H1 (cell line): ENCODE results near the gene DHRS2. TPM values are rescaled to one million over a fixed set of nuclear protein-coding genes. Genes with fewer than 3 reads are reported as not detected.

ENCODE experiments used
- CTCF ChIA-PET: fragments of 300-600 bp; sonication (Branson Sonifier 250); formaldehyde crosslinking; loops from one replicate; lab custom pipeline; 2021; ENCODE audit not compliant: partially characterized antibody; lab: Charles Lee
- POLR2A ChIA-PET: fragments of 300-600 bp; sonication (Branson Sonifier 250); formaldehyde crosslinking; loops from one replicate; lab custom pipeline; 2021; ENCODE audit warnings: inconsistent platforms; ENCODE audit not compliant: partially characterized antibody; lab: Charles Lee
- DNase-seq, 2 experiments: peaks; one replicate each; pipeline versions ENCODE4 v3.0.0 to v3.0.0-alpha.2; 2010 to 2022; ENCODE audit warnings: low spot score in 2 of 2, low read depth in 1 of 2, mixed read lengths in 1 of 2
- FAIRE-seq: peaks from 2 replicates; lab custom pipeline; 2011; peaks lifted over from hg19 to GRCh38; lab: Jason Lieb, UNC
- H2AFZ ChIP-seq: 2 replicates; pipeline ENCODE4 v1.8.1; 2012; ENCODE audit warnings: low read length, inconsistent platforms
- H2AK5ac ChIP-seq: 2 replicates; pipeline ENCODE4 v1.6.1; 2013; ENCODE audit warnings: low read depth, low read length
- H2BK120ac ChIP-seq: replicated peaks from 2 replicates; pipeline ENCODE3; 2013; ENCODE audit warnings: low read depth, low read length, inconsistent platforms
- H2BK12ac ChIP-seq: 2 replicates; pipeline ENCODE4 v1.6.1; 2013; ENCODE audit warnings: low read depth, low read length
- H2BK15ac ChIP-seq: 2 replicates; pipeline ENCODE4 v1.6.1; 2013; ENCODE audit warnings: low read length
- H2BK20ac ChIP-seq: 2 replicates; pipeline ENCODE4 v1.6.1; 2013; ENCODE audit warnings: low read length
- H2BK5ac ChIP-seq: 2 replicates; pipeline ENCODE4 v1.6.1; 2013; ENCODE audit warnings: low read depth, low read length
- H3K14ac ChIP-seq: 2 replicates; pipeline ENCODE4 v1.6.1; 2013; ENCODE audit warnings: inconsistent platforms; ENCODE audit not compliant: insufficient read length
- H3K18ac ChIP-seq: 2 replicates; pipeline ENCODE4 v1.6.1; 2013; ENCODE audit warnings: low read length; ENCODE audit errors: extremely low read depth
- H3K23ac ChIP-seq: 2 replicates; pipeline ENCODE4 v1.6.1; 2013; ENCODE audit warnings: inconsistent platforms; ENCODE audit not compliant: insufficient read length
- H3K23me2 ChIP-seq: 2 replicates; pipeline ENCODE4 v1.6.1; 2013; ENCODE audit warnings: low read depth, low read length
- H3K27ac ChIP-seq: 2 replicates; pipeline ENCODE4 v1.6.1; 2011; ENCODE audit warnings: low read depth, low read length, inconsistent platforms
- H3K27me3 ChIP-seq, 4 experiments: replicated peaks in 1 of 4; 1 replicate in 1 of 4; 2 replicates in 3 of 4; pipeline versions ENCODE4 v1.6.1 to v1.8.1; 2011 to 2013; ENCODE audit warnings: low read length in 3 of 4, mild to moderate bottlenecking in 3 of 4, inconsistent platforms in 2 of 4, mixed read lengths in 2 of 4, moderate library complexity in 1 of 4; ENCODE audit not compliant: control insufficient read depth in 3 of 4, insufficient read depth in 3 of 4; ENCODE audit errors: extremely low read depth in 1 of 4
- H3K36me3 ChIP-seq, 4 experiments: 2 replicates each; pipeline versions ENCODE4 v1.6.1 to v1.8.1; 2011 to 2013; ENCODE audit warnings: mild to moderate bottlenecking in 4 of 4, low read length in 3 of 4, moderate library complexity in 2 of 4, control low read depth in 1 of 4, inconsistent platforms in 1 of 4; ENCODE audit not compliant: insufficient read depth in 4 of 4, control insufficient read depth in 2 of 4
- H3K4ac ChIP-seq: replicated peaks from 2 replicates; pipeline ENCODE3; 2013; ENCODE audit warnings: low read length, low read depth, mixed read lengths, inconsistent platforms; ENCODE audit not compliant: insufficient read length
- H3K4me1 ChIP-seq, 4 experiments: replicated peaks in 1 of 4; 1 replicate in 1 of 4; 2 replicates in 3 of 4; pipeline versions ENCODE4 v1.6.1 to v1.8.1; 2011 to 2013; ENCODE audit warnings: low read length in 3 of 4, inconsistent platforms in 2 of 4, mixed read lengths in 1 of 4; ENCODE audit not compliant: insufficient read depth in 4 of 4, control insufficient read depth in 3 of 4
- H3K4me2 ChIP-seq, 2 experiments: 2 replicates each; pipeline versions ENCODE4 v1.6.1 to v1.8.1; 2011 to 2013; ENCODE audit warnings: low read depth in 2 of 2, low read length in 2 of 2, control low read depth in 1 of 2, inconsistent platforms in 1 of 2, mild to moderate bottlenecking in 1 of 2; ENCODE audit not compliant: insufficient read depth in 1 of 2
- H3K4me3 ChIP-seq, 4 experiments: fragments of 200-600, 300-600 bp in 1 of 4; sonication (generic), shearing (Covaris generic), sonication (Bioruptor Twin) in 1 of 4; 2 replicates each; pipeline versions ENCODE4 v1.5.1 to v1.8.1; 2011 to 2016; ENCODE audit warnings: low read length in 4 of 4, low read depth in 3 of 4, control low read depth in 2 of 4, inconsistent platforms in 2 of 4, mild to moderate bottlenecking in 2 of 4, mixed read lengths in 1 of 4, moderate library complexity in 1 of 4; ENCODE audit not compliant: insufficient read depth in 2 of 4; ENCODE audit errors: extremely low read depth in 1 of 4
- H3K56ac ChIP-seq: replicated peaks from 2 replicates; pipeline ENCODE3; 2013; ENCODE audit warnings: low read depth, mild to moderate bottlenecking, mixed read lengths, low read length, inconsistent platforms; ENCODE audit not compliant: insufficient read length
- H3K79me1 ChIP-seq: 2 replicates; pipeline ENCODE4 v1.6.1; 2013; ENCODE audit warnings: low read depth, low read length, control low read depth
- H3K79me2 ChIP-seq, 2 experiments: 2 replicates each; pipeline versions ENCODE4 v1.6.1 to v1.8.1; 2012 to 2013; ENCODE audit warnings: low read length in 2 of 2, mild to moderate bottlenecking in 2 of 2, inconsistent platforms in 1 of 2; ENCODE audit not compliant: insufficient read depth in 2 of 2, control insufficient read depth in 1 of 2
- H3K9ac ChIP-seq, 4 experiments: replicated peaks in 1 of 4; 1 replicate in 1 of 4; 2 replicates in 3 of 4; pipeline versions ENCODE4 v1.6.1 to v1.8.1; 2011 to 2013; ENCODE audit warnings: low read depth in 3 of 4, low read length in 3 of 4, control low read depth in 2 of 4, mild to moderate bottlenecking in 2 of 4, moderate library complexity in 2 of 4, inconsistent platforms in 1 of 4; ENCODE audit errors: extremely low read depth in 1 of 4
- H3K9me3 ChIP-seq, 2 experiments: 2 replicates each; pipeline versions ENCODE4 v1.6.1 to v1.8.1; 2012 to 2013; ENCODE audit warnings: mild to moderate bottlenecking in 2 of 2, moderate library complexity in 2 of 2, control low read depth in 1 of 2, inconsistent platforms in 1 of 2, low read depth in 1 of 2, low read length in 1 of 2, mixed read lengths in 1 of 2; ENCODE audit not compliant: insufficient read depth in 2 of 2
- H4K20me1 ChIP-seq, 2 experiments: replicated peaks in 1 of 2; 2 replicates each; pipeline versions ENCODE3 to v1.8.1; 2011 to 2013; ENCODE audit warnings: inconsistent platforms in 2 of 2, low read length in 2 of 2, mild to moderate bottlenecking in 1 of 2; ENCODE audit not compliant: insufficient read depth in 2 of 2, control insufficient read depth in 1 of 2
- H4K5ac ChIP-seq: 2 replicates; pipeline ENCODE4 v1.6.1; 2013; ENCODE audit warnings: low read length, low read depth, mixed read lengths, inconsistent platforms; ENCODE audit not compliant: insufficient read length
- H4K8ac ChIP-seq: 2 replicates; pipeline ENCODE4 v1.8.0; 2013; ENCODE audit warnings: mild to moderate bottlenecking, moderate library complexity, low read length, inconsistent platforms; ENCODE audit not compliant: insufficient read depth; ENCODE audit errors: extremely low read depth
- H4K91ac ChIP-seq: replicated peaks from 2 replicates; pipeline ENCODE3; 2013; ENCODE audit warnings: low read length, mixed read lengths, inconsistent platforms; ENCODE audit not compliant: insufficient read length
- ATF2 ChIP-seq: IDR thresholded peaks from 2 replicates; pipeline ENCODE4 v1.6.1; 2012; ENCODE audit warnings: low read length, inconsistent platforms
- CBX5 ChIP-seq: fragments of 300-800, 300-1000 bp; sonication (generic); IDR thresholded peaks from 2 replicates; pipeline ENCODE4 v1.7.1; 2016; ENCODE audit warnings: antibody characterized with exemption, low read length, low read depth
- CBX8 ChIP-seq: fragments of 300-800, 300-1000 bp; sonication (generic); IDR thresholded peaks from 2 replicates; pipeline ENCODE4 v1.7.1; 2016; ENCODE audit warnings: low read depth, low read length, borderline replicate concordance
- GABPA ChIP-seq: IDR thresholded peaks from 2 replicates; pipeline ENCODE4 v1.6.1; 2011; ENCODE audit warnings: mild to moderate bottlenecking, low read length, moderate library complexity, borderline replicate concordance; ENCODE audit not compliant: insufficient read depth
- GTF2F1 ChIP-seq: IDR thresholded peaks from 2 replicates; pipeline ENCODE4 v1.6.1; 2012; ENCODE audit warnings: low read depth, low read length, improper control_type of control experiment, borderline replicate concordance
- JUND ChIP-seq: IDR thresholded peaks from 2 replicates; pipeline ENCODE4 v1.6.1; 2011; ENCODE audit warnings: mild to moderate bottlenecking, improper control_type of control experiment, low read length
- POLR2AphosphoS5 ChIP-seq: IDR thresholded peaks from 2 replicates; pipeline ENCODE4 v1.6.1; 2011; ENCODE audit warnings: low read depth, low read length
- SIN3A ChIP-seq, 2 experiments: IDR thresholded peaks in 1 of 2; conservative IDR thresholded peaks in 1 of 2; 2 replicates each; pipeline ENCODE4 v1.6.1; 2011 to 2012; ENCODE audit warnings: low read length in 2 of 2, improper control_type of control experiment in 1 of 2, low read depth in 1 of 2, mild to moderate bottlenecking in 1 of 2
- SUZ12 ChIP-seq: fragments of 200-600 bp; sonication (generic); IDR thresholded peaks from 2 replicates; pipeline ENCODE4 v1.6.1; 2012; ENCODE audit warnings: mild to moderate bottlenecking, inconsistent platforms, low read length, moderate library complexity, mixed read lengths
- ZNF274 ChIP-seq: IDR thresholded peaks from 2 replicates; pipeline ENCODE4 v1.7.0; 2012; ENCODE audit warnings: low read length, borderline replicate concordance; ENCODE audit errors: extremely low read depth
- WGBS, 2 experiments: shearing (Covaris generic) in 1 of 2; methylation state at CpG; one replicate each; pipeline versions ENCODE4 v1.1.6 to v1.1.7; 2013 to 2015; ENCODE audit warnings: low lambda C conversion rate in 2 of 2, mixed read lengths in 2 of 2, inconsistent platforms in 1 of 2, low coverage in 1 of 2, missing lambda C conversion rate in 1 of 2; ENCODE audit not compliant: insufficient replicate concordance in 2 of 2, insufficient coverage in 1 of 2, insufficient read length in 1 of 2; ENCODE audit errors: extremely low coverage in 1 of 2, missing lambda C conversion rate in 1 of 2; 5-methylcytosine and 5-hydroxymethylcytosine counted together
- polyA plus RNA-seq, 7 experiments: library from polyadenylated mRNA; depleted of rRNA in 3 of 7; stranded (reverse) in 5 of 7; unstranded in 2 of 7; fragments of >200 nt in 5 of 7; fragments of 200-250 nt in 2 of 7; gene quantifications; 1 replicate in 5 of 7; 2 replicates in 1 of 7; 4 replicates in 1 of 7; pipeline versions ENCODE4 v1.2.1 to v1.2.3, GENCODE V29; 2011 to 2013; ENCODE audit warnings: missing spikeins in 2 of 7, mixed read lengths in 2 of 7
- total RNA-seq: library from RNA; stranded (reverse); fragmentation: NEBNext Ultra II Directional; extraction: Animal tissue kit (Norgen Biotek cat#: 25700); gene quantifications from 2 replicates; pipeline ENCODE4 v1.2.1, GENCODE V29; 2021

The DHRS2 gene
- total and polyA plus RNA-seq, 2 of the 8 experiments (the other 6 are each of a cell fraction or from before 2014, with no cell fraction given), result 1.1 to 3.5 TPM

- Histone ChIP-seq H4K91ac (no peak overlapping the region), H3K36me3 (no peaks in the 10 kb centered on the region), H2AK5ac (no peak overlapping the region), H3K14ac (no peak overlapping the region), H3K79me1 (no peaks in the 10 kb centered on the region), H2BK120ac (no peak overlapping the region), H4K5ac (no peak overlapping the region), H2BK20ac (no peak overlapping the region), H3K18ac (no peak overlapping the region), H2BK15ac (no peak overlapping the region), H3K4me1 (no peaks in the 10 kb centered on the region), H3K79me2 (no peaks in the 10 kb centered on the region), H3K56ac (no peak overlapping the region), H3K27ac (no peak overlapping the region), H4K8ac (no peak overlapping the region), H2BK5ac (no peak overlapping the region), H3K23ac (no peak overlapping the region), H3K4ac (no peak overlapping the region), H3K4me2 (no peak overlapping the region), H3K4me3 (no peak overlapping the region), H4K20me1 (no peaks in the 10 kb centered on the region), H3K9me3 (no peaks in the 10 kb centered on the region), H3K27me3 (no peaks in the 10 kb centered on the region; a peak in 1 of 7 replicates), H3K23me2 (0 out of 2 replicates have a peak, but pooled peaks cover 3% of the 10 kb centered on the region), H3K9ac (no peak overlapping the region), H2BK12ac (no peak overlapping the region), H2AFZ (no peak overlapping the region)
- FAIRE-seq (no peak), DNase-seq (no peak)
- WGBS, 2 experiments, result 85% methylated on average over 6 of the region's 6 CpGs; no CpG with 5 or more reads in 1 of the 2 experiments
- ChIA-PET CTCF (interaction anchor here (0.7 to 6.2 kb wide), 12 partner anchors 11 to 364 kb away, joined by 3 to 53 read pairs (median 3); no protein-coding TSS in a partner anchor), POLR2A (interaction anchor here (0.6 kb wide), 1 partner anchor 478 kb away, joined by 3 read pairs; no protein-coding TSS in a partner anchor)
- TF ChIP-seq GABPA, result no peak
- no peak for TF ChIP-seq ZNF274
- TF ChIP-seq SUZ12, result no peak
- no peak for TF ChIP-seq CBX5
- no peak for TF ChIP-seq POLR2AphosphoS5
- no peak for TF ChIP-seq CBX8
- no peak for TF ChIP-seq ATF2
- TF ChIP-seq JUND, result no peak
- TF ChIP-seq SIN3A (conservative IDR thresholded peaks at IDR 0.05 in 1 of 2, IDR thresholded peaks at IDR 0.05 in 1 of 2; ENCODE audit: low read depth in 1 of 2, low read length in 2 of 2), result no peak
- TF ChIP-seq GTF2F1, result no peak
These were observed 22.7 kb upstream of the DHRS2 start for GRCh38 chr14:23613242-23614070.
